SKM-1 treated with dmso at 0.1 percent for 144 hours (cell line): ENCODE data around the gene GGNBP2.

ENCODE experiments used
- DNase-seq: peaks from one replicate; lab custom pipeline; 2025; ENCODE audit not compliant: unreplicated experiment; lab: John Stamatoyannopoulos, UW

Gene GGNBP2

DNA sequence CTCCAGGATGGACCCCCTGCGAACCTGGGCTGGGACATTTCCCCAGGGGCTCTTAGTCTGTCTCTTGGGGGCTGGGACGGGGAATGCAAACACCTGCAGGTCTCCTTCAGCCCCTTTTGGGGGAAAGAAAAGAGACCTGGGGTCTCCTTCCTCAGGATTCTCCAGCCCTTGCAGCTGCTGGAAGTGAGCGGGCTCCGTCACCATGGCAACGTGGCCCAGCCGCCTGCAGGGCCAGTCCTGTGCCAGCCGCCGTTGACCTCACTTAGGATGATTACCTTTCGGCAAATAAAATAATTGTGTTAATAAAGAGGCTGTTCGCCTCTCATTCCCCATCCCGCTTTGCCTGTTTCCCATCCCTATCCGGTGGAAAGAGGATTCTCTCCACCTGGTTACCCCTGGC is 82.4 kb downstream of the GGNBP2 start:
- no peak for DNase-seq

DNA sequence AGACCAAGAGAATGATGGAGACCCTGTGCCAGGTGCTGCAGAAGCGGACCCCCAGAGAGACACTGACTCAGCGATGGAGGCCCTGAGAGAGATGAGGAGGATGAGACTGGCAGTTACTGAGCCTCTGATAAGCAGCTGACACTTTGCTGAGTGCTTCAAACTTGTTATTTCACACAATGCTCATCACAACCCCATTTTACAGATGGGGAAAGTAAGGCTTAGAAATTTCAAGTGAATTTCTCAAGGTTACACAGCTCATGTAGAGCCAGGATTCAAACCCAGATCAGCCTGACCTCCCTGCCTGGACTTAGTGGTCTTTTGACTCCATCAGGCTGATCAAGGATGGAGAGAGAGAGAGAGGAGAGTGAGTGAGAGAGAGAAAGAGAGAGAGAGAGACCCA is 83.9 kb downstream of the GGNBP2 start:
- no peak for DNase-seq

DNA sequence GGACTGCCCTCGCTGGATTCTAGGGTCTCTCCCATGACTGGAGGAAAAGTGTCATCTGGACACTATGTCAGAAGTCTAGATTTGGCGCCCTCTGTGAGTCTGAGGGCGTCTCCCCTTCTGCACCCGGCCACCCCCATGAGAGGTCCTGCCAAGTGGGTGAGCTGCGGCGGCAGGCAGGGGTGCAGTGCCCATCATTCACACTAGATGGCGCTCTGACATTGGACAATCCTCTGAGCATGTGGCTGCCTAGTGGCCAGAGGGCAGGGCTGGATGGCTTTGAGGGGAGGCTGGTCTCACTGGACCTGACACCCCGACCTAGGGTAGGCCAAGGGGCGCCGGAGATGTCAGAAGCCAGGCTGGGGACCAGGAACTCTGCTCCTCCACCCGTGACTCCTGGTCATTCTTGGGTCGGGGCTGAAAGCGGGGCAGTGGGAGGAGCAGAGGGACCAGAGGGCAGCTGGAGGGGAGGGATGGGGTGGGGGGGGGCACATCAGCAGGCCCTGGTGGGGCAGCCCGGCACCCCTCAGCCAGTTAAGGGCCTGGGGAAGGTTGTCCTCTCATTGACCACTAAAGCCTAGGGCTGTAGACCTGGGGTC is 84.6 kb downstream of the GGNBP2 start:
- peak; percentile 32 for DNase-seq

DNA sequence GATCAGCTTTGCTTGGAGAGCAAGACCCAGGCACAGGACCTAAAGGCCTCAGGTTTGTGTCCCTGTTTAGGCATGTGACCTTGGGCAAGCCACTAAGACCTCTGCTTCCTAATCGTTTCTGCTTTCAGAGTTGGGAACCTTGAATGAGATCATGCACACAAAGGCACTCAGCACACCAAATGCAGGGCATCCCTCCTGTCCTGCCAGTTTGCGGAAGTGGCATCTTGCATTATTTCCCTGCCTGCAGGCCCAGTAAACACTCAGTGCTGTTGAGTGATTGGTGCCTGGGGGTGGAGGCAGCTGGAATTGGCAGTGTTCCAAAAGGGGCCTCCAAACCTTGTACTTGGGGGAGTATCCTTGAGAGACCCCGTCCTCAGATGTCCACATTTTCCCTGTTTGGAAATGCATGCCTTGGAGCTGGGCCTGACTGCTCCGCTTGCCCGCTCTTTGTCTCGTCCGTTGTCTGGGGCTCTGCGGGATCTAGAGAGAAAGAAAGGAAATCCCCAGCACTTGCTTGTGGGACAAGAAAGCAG is 85.3 kb downstream of the GGNBP2 start:
- DNase-seq, result no peak

DNA sequence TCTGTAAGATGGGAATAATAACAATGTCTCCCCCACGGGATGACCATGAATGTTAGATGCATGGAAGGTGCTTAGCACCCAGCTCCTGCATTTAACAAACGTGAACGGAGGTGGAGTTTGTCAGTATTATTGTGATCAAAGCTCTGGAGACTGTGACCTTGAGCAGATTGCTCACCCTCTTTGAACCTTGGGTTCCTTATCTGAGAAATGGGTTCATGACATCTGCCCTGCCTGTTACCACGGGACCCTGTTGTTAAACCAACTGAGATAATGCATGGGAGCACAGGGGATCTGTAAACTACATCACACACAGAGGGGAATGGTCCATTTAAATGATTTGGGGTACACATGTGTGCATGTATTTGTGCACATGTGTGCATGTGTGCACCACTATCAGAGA is 86.3 kb downstream of the GGNBP2 start:
- no peak for DNase-seq

DNA sequence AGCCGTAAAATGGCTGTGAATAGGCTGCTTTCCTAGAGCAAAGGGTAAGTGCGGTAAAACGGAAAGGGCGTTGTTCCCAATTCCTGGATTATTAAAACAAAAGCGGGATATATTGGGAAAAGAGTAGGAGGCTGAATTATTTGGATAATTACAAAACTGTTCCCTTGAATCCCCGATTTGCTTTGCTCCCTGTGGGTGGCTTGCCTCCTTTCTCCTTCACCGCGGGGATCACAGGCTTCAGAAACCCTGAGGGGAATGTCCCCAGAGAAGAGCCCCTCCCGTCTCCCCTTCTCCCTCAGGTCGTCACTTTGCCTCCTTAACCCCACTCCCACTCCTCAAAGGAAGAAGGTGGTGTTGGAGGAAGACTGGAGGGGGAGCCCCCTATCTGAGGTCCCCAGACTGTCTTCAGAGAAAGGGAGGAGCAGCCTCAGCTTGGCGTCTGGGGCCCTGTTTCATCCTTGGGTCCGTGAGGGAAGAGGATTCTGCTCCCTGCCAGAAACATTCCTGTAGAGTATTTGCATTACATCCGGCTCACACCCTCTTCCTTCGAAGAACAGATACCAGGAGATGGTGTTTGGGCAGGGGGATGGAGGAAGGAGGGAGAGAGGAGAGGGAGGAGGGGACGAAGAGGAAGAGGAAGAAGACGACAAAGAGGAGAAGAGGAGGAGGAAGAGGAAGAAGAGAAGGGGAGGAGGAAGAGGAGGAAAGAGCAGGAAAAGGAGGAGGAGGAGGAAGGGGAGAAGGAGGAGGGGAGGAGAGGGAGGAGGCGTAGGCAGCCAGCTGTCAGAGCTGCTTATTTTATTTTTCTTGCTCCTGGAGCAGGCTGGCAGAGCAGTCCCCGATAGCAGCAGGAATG is 88.4 kb downstream of the GGNBP2 start:
- no peak for DNase-seq
